ENCODE data around the gene ZNF536. TPM values are rescaled to one million over a fixed set of nuclear protein-coding genes. Genes with fewer than 3 reads are reported as not detected.
"Not testable (repeated sequence)": the region's sequence is repeated elsewhere in the genome, so short reads cannot be mapped to it uniquely, and the experiment has no call there.

Gene ZNF536
- total RNA-seq, 1 experiment from 2014 or later = 0.05 TPM

- intact Hi-C loops (cut with micrococcal nuclease; ENCODE audit: unreplicated experiment) (no loop called here), in situ Hi-C loops (cut with HindIII; ENCODE audit: low pct_unique_long_range_greater_than_20kb, low sequenced_read_pairs) (no loop called here)
- TF ChIP-seq TCF7L2 (IDR thresholded peaks at IDR 0.05; ENCODE audit: low read depth, low read length) (no peak), SIN3A (IDR thresholded peaks at IDR 0.05; ENCODE audit: borderline replicate concordance, insufficient read depth, low read depth, low read length) (no peak)
- Histone ChIP-seq H3K9me3 (ENCODE audit: control insufficient read depth, insufficient read depth, low read depth, low read length) (no peaks in the 10 kb centered on the region), H3K27ac (ENCODE audit: low read length) (no peak overlapping the region), H3K4me3 (ENCODE audit: low read depth in 2 of 2, low read length in 2 of 2) (no peak overlapping the region), H3K4me1 (ENCODE audit: control insufficient read depth, insufficient read depth, low read length) (no peaks in the 10 kb centered on the region), H3K27me3 (ENCODE audit: control insufficient read depth, insufficient read depth, low read length) (peaks cover 5% of the 10 kb centered on the region; the same call in 1 of the 2 replicates), H3K36me3 (ENCODE audit: control insufficient read depth, insufficient read depth, low read length) (no peaks in the 10 kb centered on the region)
- no TSS peak for BruUV-seq (replicated peaks)
- DNase-seq (ENCODE audit: low read depth, low spot score) = no peak
- ATAC-seq = no peak
- POLR2A ChIA-PET = no interaction called here
- CTCF ChIA-PET = no interaction called here
Observed at GRCh38 chr19:30459859-30460258, 87.7 kb downstream of the ZNF536 start.

DNA sequence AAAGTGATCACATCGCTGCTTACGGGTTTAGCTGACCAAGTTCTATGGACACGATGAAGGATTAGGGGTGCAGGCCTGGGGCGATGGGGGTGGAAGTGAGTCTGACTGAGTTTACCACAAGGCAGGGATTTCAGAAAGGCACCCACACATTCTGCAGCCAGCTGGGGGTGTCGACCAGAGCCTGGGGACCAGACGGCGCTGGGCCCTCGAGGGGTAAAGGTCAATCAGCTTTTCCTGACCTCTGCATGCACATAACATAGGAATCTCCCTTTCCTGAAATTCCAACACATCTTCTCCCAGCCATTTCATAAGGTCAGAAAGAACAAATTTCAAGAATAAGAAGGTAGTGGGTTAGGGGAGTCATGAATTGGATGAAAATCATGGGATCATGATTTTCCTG is 92.0 kb downstream of the ZNF536 start:
- POLR2A ChIA-PET = no interaction called here
- CTCF ChIA-PET = no interaction called here
- TF ChIP-seq SIN3A (IDR thresholded peaks at IDR 0.05; ENCODE audit: borderline replicate concordance, insufficient read depth, low read depth, low read length) = no peak
- TF ChIP-seq, protein P1, sequence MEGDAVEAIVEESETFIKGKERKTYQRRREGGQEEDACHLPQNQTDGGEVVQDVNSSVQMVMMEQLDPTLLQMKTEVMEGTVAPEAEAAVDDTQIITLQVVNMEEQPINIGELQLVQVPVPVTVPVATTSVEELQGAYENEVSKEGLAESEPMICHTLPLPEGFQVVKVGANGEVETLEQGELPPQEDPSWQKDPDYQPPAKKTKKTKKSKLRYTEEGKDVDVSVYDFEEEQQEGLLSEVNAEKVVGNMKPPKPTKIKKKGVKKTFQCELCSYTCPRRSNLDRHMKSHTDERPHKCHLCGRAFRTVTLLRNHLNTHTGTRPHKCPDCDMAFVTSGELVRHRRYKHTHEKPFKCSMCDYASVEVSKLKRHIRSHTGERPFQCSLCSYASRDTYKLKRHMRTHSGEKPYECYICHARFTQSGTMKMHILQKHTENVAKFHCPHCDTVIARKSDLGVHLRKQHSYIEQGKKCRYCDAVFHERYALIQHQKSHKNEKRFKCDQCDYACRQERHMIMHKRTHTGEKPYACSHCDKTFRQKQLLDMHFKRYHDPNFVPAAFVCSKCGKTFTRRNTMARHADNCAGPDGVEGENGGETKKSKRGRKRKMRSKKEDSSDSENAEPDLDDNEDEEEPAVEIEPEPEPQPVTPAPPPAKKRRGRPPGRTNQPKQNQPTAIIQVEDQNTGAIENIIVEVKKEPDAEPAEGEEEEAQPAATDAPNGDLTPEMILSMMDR (IDR thresholded peaks at IDR 0.05) = no peak
- no peak for TF ChIP-seq REST (IDR thresholded peaks at IDR 0.05; ENCODE audit: insufficient read depth in 1 of 2, low read depth in 2 of 2, low read length in 1 of 2)
- no peak for TF ChIP-seq POLR2AphosphoS5 (IDR thresholded peaks at IDR 0.05; ENCODE audit: low read depth, low read length)
- no peak for TF ChIP-seq TCF7L2 (IDR thresholded peaks at IDR 0.05; ENCODE audit: low read depth, low read length)
- no peaks in the 10 kb centered on the region for H3K36me3 ChIP-seq (ENCODE audit: control insufficient read depth, insufficient read depth, low read length)
- no peak overlapping the region for H3K4me3 ChIP-seq (ENCODE audit: low read depth in 2 of 2, low read length in 2 of 2)
- no peaks in the 10 kb centered on the region for H3K27me3 ChIP-seq (ENCODE audit: control insufficient read depth, insufficient read depth, low read length)
- intact Hi-C loops (cut with micrococcal nuclease; ENCODE audit: unreplicated experiment) = no loop called here
- no peak for ATAC-seq
- no peaks in the 10 kb centered on the region for H3K9me3 ChIP-seq (ENCODE audit: control insufficient read depth, insufficient read depth, low read depth, low read length)
- no peak for DNase-seq (ENCODE audit: low read depth, low spot score)
- no peak overlapping the region for H3K27ac ChIP-seq (ENCODE audit: low read length)
- H3K4me1 ChIP-seq (ENCODE audit: control insufficient read depth, insufficient read depth, low read length) = no peaks in the 10 kb centered on the region
- no TSS peak for BruUV-seq (replicated peaks)
- in situ Hi-C loops (cut with HindIII; ENCODE audit: low pct_unique_long_range_greater_than_20kb, low sequenced_read_pairs) = no loop called here

DNA sequence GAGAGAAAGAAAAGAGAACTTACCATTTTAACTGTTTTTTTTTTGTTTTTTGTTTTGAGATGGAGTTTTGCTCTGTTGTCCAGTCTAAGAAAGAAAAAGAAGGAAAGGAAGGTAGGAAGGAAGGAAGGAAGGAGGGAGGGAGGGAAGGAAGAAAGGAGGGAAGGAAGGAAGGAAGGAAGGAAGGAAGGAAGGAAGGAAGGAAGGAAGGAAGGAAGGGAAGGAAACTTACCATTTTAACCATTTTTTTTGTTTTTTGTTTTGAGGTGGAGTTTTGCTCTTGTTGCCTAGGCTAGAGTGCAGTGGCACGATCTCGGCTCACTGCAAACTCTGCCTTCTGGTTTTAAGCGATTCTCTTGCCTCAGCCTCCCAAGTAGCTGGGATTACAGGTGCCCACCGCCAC is 94.4 kb downstream of the ZNF536 start:
- H3K4me1 ChIP-seq (ENCODE audit: control insufficient read depth, insufficient read depth, low read length); H3K27me3 ChIP-seq (ENCODE audit: control insufficient read depth, insufficient read depth, low read length); ATAC-seq; H3K36me3 ChIP-seq (ENCODE audit: control insufficient read depth, insufficient read depth, low read length); intact Hi-C loops (cut with micrococcal nuclease; ENCODE audit: unreplicated experiment); H3K9me3 ChIP-seq (ENCODE audit: control insufficient read depth, insufficient read depth, low read depth, low read length); POLR2A ChIA-PET; H3K27ac ChIP-seq (ENCODE audit: low read length); BruUV-seq (replicated peaks); DNase-seq (ENCODE audit: low read depth, low spot score); in situ Hi-C loops (cut with HindIII; ENCODE audit: low pct_unique_long_range_greater_than_20kb, low sequenced_read_pairs); H3K4me3 ChIP-seq (ENCODE audit: low read depth in 2 of 2, low read length in 2 of 2); CTCF ChIA-PET: not testable (repeated sequence)
